Erythroblast (primary cell): Measurements from ENCODE around the gene JAM3.

Experiments used
- GATA1 ChIP-seq: IDR thresholded peaks from 2 replicates; pipeline ENCODE4 v1.6.1; 2011; ENCODE audit warnings: low read depth, mild to moderate bottlenecking, control low read depth, low read length, moderate library complexity
- POLR2A ChIP-seq: IDR thresholded peaks from 2 replicates; pipeline ENCODE4 v1.6.1; 2011; ENCODE audit warnings: mild to moderate bottlenecking, low read length

- no peak for TF ChIP-seq POLR2A
- TF ChIP-seq GATA1 = no peak
Observed at GRCh38 chr11:134132808-134133207, 63.9 kb downstream of the JAM3 start.
